ENCODE measurements around the gene GPR141.

GRCh38 chr7:37675749-37676148, 7.8 kb upstream of the GPR141 start:
- TF ChIP-seq, protein P1, sequence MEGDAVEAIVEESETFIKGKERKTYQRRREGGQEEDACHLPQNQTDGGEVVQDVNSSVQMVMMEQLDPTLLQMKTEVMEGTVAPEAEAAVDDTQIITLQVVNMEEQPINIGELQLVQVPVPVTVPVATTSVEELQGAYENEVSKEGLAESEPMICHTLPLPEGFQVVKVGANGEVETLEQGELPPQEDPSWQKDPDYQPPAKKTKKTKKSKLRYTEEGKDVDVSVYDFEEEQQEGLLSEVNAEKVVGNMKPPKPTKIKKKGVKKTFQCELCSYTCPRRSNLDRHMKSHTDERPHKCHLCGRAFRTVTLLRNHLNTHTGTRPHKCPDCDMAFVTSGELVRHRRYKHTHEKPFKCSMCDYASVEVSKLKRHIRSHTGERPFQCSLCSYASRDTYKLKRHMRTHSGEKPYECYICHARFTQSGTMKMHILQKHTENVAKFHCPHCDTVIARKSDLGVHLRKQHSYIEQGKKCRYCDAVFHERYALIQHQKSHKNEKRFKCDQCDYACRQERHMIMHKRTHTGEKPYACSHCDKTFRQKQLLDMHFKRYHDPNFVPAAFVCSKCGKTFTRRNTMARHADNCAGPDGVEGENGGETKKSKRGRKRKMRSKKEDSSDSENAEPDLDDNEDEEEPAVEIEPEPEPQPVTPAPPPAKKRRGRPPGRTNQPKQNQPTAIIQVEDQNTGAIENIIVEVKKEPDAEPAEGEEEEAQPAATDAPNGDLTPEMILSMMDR (IDR thresholded peaks at IDR 0.05): no peak
- no peak for TF ChIP-seq POLR2A (IDR thresholded peaks at IDR 0.05)
